Type B pancreatic cell (in vitro differentiated cells): ENCODE results near the gene LAMA5. TPM values are rescaled to one million over a fixed set of nuclear protein-coding genes. Genes with fewer than 3 reads are reported as not detected.
A peak's percentile ranks its signal among the peaks of the same experiment; 100 is the strongest.

Experiments used
- DNase-seq: peaks from one replicate; pipeline ENCODE4 v3.0.0; 2021; ENCODE audit warnings: mixed read lengths; ENCODE audit not compliant: unreplicated experiment; ENCODE audit errors: extremely low spot score
- H3K27ac Mint-ChIP-seq: 2 replicates; pipeline ENCODE4 v1.8.0; 2021; ENCODE audit warnings: mild to moderate bottlenecking, mixed read lengths
- H3K27me3 Mint-ChIP-seq: 2 replicates; pipeline ENCODE4 v1.8.0; 2021; ENCODE audit warnings: mixed read lengths
- H3K36me3 Mint-ChIP-seq: 2 replicates; pipeline ENCODE4 v1.8.0; 2021; ENCODE audit warnings: mixed read lengths
- H3K4me1 Mint-ChIP-seq: one replicate; pipeline ENCODE4 v1.8.0; 2021; ENCODE audit warnings: mixed read lengths; ENCODE audit not compliant: unreplicated experiment
- H3K4me3 Mint-ChIP-seq: 2 replicates; pipeline ENCODE4 v1.8.0; 2021; ENCODE audit warnings: mild to moderate bottlenecking, mixed read lengths
- H3K9me3 Mint-ChIP-seq: 2 replicates; pipeline ENCODE4 v1.8.0; 2021; ENCODE audit warnings: mixed read lengths
- total RNA-seq: library from RNA; stranded (reverse); gene quantifications from 2 replicates; pipeline ENCODE4 v1.2.1, GENCODE V29; 2021; ENCODE audit warnings: low replicate concordance
- TF ChIP-seq, protein P1 (sequence below): fragments of 200-600 bp; sonication (generic); conservative IDR thresholded peaks from 2 replicates; pipeline ENCODE4 v1.5.0; 2021; ENCODE audit warnings: antibody characterized with exemption, mild to moderate bottlenecking

LAMA5 gene
- total RNA-seq, 1 donor from 2014 or later, result 246 TPM

DNA sequence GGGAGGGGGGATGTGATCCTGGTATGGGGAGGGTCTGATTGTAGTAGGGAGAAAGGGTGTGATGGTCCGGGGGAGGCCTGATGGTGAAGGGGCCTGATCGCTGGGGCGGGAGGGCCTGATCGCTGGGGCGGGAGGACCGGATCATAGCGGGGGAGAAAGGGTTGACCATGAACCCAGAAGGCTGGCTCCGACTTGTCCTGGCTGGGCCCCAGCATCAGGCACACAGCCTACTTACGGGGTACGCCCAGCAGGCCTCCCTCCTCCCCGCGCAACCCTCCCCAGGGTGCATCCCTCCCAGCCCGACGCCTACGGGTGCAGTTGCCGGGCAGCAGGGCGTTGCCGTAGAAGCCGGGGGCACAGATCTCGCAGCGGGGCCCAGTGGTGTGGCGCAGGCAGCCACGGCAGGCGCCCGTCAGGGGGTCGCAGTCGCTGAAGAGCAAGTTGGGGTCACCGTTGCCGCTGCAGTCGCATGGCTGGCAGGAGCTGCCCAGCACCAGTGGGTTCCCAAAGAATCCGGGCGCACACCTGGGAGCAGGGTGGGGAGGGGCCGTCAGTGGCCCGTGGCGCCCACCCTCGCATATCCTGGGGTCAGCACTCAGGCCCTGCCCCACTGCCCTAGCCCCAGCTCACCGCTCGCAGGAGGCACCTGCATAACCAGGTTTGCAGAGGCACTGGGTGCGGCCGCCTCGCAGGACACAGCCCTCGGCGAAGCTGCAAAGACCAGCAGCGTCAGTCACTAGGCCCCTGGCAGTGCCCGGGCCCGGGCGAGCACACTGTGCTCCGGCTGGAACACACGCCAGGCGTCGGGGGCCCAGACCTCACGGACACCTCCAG lies 43.7 kb downstream of the LAMA5 start:
- no peak overlapping the region for H3K4me3 Mint-ChIP-seq
- no peaks in the 10 kb centered on the region for H3K9me3 Mint-ChIP-seq
- no peak overlapping the region for H3K27ac Mint-ChIP-seq
- no peaks in the 10 kb centered on the region for H3K4me1 Mint-ChIP-seq
- H3K36me3 Mint-ChIP-seq, result no peaks in the 10 kb centered on the region
- TF ChIP-seq, protein P1, sequence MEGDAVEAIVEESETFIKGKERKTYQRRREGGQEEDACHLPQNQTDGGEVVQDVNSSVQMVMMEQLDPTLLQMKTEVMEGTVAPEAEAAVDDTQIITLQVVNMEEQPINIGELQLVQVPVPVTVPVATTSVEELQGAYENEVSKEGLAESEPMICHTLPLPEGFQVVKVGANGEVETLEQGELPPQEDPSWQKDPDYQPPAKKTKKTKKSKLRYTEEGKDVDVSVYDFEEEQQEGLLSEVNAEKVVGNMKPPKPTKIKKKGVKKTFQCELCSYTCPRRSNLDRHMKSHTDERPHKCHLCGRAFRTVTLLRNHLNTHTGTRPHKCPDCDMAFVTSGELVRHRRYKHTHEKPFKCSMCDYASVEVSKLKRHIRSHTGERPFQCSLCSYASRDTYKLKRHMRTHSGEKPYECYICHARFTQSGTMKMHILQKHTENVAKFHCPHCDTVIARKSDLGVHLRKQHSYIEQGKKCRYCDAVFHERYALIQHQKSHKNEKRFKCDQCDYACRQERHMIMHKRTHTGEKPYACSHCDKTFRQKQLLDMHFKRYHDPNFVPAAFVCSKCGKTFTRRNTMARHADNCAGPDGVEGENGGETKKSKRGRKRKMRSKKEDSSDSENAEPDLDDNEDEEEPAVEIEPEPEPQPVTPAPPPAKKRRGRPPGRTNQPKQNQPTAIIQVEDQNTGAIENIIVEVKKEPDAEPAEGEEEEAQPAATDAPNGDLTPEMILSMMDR, result no peak
- H3K27me3 Mint-ChIP-seq, result no peaks in the 10 kb centered on the region
- DNase-seq, result no peak

DNA sequence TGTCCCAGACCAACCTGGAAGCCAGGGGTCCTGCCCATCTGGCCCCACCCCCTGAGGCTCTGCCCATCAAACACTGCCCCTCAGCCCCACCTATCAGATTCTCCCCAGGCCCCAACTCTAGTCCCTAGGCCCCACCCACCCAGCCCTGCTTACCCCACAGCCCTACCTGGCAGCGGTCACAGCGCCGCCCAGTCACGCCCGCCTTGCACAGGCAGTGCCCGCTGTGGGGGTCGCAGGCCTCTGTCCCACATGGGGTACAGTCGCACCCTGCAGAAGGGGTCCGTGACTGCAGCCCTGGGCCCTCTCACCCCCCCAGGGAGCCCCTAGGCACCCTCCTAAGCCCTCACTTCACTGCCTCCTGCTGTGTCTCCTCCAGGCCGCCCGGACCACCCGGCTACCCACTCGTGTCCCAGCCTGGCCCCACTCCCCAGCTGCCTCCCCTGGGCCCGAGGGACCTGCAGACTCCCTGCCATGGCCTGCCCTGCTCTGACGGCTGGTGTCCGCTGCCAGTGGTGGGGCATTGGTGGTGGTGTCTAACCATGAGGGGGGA lies 44.5 kb downstream of the LAMA5 start:
- no peak for DNase-seq
- TF ChIP-seq, protein P1, result no peak
- Mint-ChIP-seq H3K36me3 (no peaks in the 10 kb centered on the region), H3K4me1 (no peaks in the 10 kb centered on the region), H3K4me3 (no peak overlapping the region), H3K27me3 (no peaks in the 10 kb centered on the region), H3K27ac (no peak overlapping the region), H3K9me3 (no peaks in the 10 kb centered on the region)

DNA sequence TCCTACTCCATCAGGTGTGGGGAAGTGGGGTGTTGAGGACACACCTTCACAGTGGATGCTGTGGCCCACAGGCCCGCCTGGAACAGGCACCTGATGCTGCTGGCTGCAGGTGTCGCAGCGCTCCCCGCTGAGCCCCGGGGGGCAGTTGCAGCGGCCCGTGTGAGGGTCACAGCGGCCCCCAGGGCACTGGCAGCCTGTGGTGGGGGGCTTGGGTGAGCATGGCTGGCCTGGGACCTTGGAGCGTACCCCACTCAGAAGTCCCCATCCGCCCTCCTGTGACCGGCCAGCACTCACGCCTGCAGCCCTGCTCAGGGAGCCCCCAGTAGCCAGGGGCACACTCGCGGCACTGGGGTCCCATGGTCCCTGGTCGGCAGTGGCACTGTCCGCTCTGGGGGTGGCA lies 45.1 kb downstream of the LAMA5 start:
- Mint-ChIP-seq H3K36me3 (no peaks in the 10 kb centered on the region), H3K27ac (no peak overlapping the region), H3K27me3 (no peaks in the 10 kb centered on the region), H3K9me3 (no peaks in the 10 kb centered on the region), H3K4me3 (peak overlapping the region; percentile 62), H3K4me1 (no peaks in the 10 kb centered on the region)
- DNase-seq, result no peak
- TF ChIP-seq, protein P1, result no peak

DNA sequence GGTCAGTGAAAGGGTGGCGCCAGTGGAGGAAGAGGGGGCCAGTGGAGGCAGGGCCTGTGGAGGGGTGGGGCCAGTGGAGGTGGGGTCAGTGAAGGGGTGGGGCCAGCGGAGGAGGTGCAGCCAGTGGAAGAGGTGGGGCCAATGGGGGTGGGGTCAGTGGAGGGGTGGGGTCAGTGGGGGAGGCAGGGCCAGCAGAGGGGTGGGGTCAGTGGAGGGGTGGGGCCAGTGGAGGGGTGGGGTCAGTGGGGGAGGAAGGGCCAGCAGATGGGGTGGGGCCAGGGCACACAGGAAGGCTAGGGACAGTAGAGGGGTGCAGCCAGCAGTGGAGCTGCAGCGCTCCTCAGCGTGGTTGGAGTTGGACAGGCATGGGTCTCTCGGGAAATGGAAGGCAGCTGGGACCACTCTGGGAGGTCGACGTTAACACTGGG lies 45.6 kb downstream of the LAMA5 start:
- H3K4me3 Mint-ChIP-seq, result peak overlapping the region; percentile 62
- H3K4me1 Mint-ChIP-seq, result no peaks in the 10 kb centered on the region
- H3K36me3 Mint-ChIP-seq, result no peaks in the 10 kb centered on the region
- no peak overlapping the region for H3K27ac Mint-ChIP-seq
- TF ChIP-seq, protein P1, result no peak
- no peaks in the 10 kb centered on the region for H3K27me3 Mint-ChIP-seq
- DNase-seq, result no peak
- H3K9me3 Mint-ChIP-seq, result no peaks in the 10 kb centered on the region

DNA sequence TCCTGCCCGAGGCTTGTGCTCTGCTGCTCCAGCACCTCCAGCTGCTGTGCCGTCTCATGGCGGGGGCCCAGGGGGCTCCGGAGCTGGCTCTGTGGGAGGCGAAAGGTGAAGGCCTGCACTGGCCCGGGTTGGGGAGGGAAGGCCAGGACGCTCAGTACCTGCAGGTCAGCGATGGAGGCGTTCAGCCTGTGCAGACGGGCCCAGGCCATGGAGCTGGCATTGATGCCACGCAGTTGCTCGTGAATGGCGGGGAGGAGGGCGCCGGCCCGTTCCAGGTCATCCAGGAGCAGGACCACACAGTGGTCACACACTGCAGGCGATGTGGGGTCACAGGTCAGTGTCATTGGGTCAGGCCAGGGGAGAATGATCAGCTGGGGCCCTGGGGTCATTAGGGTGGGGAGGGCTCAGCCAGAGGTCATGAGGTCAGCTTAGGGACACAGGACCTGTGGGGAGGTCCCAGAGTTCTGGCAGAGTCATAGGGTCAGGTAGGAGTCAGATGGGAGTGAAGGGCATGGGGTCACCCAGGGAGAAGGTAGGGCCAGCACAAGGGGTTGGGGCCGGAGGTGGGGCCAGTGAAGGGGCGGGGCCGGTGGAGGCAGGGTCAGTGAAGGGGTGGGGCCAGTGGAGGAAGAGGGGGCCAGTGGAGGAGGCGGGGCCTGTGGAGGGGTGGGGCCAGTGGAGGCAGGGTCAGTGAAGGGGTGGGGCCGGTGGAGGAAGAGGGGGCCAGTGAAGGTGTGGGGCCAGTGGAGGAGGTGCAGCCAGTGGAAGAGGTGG lies 46.3 kb downstream of the LAMA5 start:
- no peaks in the 10 kb centered on the region for H3K27me3 Mint-ChIP-seq
- no peak overlapping the region for H3K27ac Mint-ChIP-seq
- no peaks in the 10 kb centered on the region for H3K4me1 Mint-ChIP-seq
- no peak overlapping the region for H3K4me3 Mint-ChIP-seq
- DNase-seq, result no peak
- TF ChIP-seq, protein P1, result no peak
- H3K9me3 Mint-ChIP-seq, result no peaks in the 10 kb centered on the region
- H3K36me3 Mint-ChIP-seq, result no peaks in the 10 kb centered on the region
